Fibroblast of peridontal ligament (primary cell): ENCODE measurements around the gene EML2.

ENCODE experiments used
- DNase-seq: peaks from one replicate; pipeline ENCODE4 v3.0.0-alpha.2; 2010; ENCODE audit errors: extremely low read depth

The EML2 gene

DNA sequence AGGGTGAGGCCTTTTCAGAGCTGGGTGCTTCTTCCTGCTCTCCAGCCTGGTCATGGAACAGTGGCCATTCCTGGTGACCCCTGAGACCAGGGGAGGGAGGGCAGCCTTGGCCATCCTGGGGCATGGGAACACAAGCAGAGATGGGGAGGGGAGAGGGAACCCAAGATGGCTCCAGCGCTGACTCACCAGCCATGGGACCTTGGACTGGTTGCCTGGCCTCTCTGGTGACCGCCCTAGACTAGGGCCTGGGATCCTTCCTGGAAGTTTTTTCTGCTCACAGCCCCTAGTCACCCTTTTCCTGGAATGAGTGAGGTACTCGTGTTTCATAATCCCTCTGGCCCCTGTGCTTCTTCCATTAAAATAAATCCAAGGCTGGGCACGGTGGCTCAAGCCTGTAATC is 51.3 kb downstream of the EML2 start:
- no peak for DNase-seq

DNA sequence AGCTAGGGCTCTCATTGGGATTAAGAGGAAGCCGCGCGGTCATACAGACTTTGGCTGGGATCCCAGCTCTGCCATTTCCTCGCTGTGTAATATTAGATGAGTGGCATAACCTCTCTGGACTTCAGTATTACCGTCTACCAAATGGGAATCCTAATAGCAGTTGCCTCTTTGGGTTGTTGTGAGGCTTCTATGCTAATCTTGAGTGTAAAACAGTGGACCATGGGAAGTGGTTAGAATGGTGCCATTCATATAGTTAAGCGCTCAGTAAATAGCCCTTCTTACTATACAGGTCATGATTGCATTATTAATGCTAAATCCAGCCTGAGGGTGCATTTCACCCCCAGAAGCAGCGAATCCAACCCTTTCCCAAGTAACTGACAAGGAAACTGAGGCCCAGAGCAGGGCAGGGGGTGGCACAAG is 54.0 kb downstream of the EML2 start:
- no peak for DNase-seq

DNA sequence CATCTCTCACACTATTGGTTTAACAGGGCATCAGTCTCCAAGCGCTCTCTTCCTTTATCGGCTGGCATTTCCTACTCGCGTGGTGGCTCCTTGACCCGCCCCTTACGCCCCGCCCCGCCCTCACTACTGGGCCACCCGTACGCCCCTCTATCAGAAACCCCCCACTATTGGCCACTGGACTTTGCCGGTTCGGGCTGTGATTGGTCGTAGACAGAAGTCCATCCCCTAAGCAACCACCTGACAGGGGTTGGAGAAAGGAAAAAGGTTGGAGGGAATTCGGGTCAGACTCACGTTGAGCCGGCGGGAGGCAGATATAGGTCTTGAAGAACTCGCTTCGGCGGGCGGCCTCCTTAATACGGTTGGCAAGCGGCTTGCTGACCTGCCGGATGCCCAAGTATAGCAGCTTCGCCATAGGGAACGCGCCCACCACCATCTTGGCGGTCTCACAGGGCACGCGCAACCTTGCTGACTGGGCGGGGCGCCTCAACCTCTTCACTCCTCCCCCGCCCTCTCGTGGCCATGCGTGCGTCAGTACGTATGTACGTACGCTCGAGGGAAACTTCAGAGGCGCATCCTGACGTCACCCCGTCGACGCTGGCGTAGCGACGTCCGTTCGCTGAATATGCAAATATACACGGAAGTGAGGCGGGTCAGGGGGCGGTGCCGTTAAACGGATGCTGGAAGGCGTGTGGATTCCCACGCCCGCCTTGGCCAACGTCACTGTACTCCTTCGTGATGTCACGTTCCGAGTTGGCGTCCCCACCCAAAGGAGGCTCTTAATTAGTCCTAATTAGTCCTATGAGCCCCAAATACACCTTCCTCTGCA is 54.7 kb downstream of the EML2 start, which contains the start of gene OPA3:
Gene OPA3, minus strand, starts transcription at position 471 of the 826 bp plus-strand sequence. Its CDS starts 38 bp downstream, at position 433.
- DNase-seq: peak; percentile 100

DNA sequence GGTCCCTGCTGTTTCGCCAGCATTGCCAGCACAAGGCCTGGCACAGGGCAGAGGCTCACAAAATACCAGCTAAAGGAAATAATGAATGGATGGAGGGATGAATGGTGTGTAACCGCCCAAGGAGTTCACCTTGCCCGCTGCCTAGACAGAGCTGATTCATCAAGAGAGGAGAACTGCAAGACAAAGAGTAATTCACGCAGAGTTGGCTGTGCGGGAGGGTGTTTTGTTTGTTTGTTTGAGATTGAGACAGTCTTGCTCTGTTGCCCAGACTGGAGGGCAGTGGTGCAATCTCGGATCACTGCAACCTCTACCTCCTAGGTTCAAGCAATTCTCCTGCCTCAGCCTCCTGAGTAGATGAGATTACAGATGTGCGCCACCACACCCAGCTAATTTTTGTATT is 57.6 kb downstream of the EML2 start:
- no peak for DNase-seq

DNA sequence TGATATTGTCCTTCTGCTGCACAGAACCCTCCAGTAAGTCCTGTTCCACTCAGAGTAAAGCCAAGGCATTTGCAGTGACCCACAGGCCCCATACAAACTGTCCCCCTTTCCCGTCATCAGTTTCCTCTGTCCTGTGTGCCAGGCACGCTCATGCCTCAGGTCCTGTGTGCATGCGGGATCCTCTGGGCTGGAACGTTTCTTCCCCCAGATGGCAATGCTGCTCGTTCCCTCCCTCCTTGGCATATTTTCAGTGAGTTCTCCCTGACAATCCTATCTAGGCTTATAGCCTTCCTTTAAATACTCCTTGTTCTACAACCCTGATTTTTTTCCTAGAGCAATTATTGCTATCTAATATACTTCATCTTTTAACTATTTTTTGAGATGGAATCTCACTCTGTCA is 60.3 kb downstream of the EML2 start:
- DNase-seq: no peak

DNA sequence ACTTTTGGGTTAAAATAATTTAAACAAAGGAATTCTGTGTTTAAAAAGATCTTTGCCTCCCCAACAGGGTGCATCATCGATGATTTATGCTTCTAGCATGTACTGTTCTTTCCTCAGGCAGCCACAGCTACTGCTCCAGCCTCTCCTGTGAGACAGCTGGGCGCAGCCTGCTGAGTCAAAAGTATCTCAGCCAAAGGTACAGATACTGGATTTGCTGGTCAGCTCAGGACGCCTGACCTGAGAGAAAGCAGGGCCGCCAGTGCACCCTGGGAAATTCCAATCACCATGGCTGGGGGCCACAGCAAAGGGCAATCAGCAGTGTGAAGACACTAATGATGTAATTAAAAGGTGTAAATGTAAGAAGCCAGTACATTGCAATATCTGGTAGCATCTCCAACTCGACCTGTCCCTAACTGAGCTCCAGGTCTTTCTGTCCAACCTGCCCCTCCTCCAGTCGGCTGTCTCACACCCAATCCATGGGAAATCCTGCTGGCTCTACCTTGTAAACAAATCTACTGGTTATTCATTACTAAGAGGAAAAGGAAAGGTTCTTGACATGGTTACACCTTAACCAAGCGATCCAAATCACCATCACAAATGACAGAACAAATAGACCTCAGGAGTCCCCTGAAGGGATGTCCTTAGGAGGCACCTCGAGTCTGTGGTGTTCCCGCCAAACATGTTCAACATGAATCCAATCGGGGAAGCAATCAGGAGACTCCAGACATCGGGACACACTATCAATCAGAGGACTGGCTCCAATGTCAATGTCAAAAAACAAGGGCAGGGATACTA is 61.9 kb downstream of the EML2 start:
- DNase-seq: peak; percentile 86

DNA sequence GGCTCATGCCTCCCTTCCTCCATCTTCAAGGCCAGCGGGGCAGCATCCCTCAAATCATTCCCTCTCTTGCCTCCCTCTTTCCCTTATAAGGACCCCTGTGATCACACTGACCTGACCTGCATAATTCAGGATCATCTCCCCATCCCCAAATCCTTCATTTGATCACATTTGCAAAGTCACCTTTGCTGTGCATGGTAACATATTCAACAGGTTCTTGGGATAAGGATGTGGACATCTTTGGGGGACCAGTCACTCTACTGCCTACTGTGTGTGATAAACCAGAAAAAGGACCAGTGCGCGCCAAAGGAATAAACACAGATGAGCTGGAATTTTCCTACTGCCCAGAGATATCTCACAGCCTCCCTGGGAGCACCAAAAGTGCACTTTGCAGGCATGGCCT is 62.5 kb downstream of the EML2 start:
- DNase-seq: no peak

DNA sequence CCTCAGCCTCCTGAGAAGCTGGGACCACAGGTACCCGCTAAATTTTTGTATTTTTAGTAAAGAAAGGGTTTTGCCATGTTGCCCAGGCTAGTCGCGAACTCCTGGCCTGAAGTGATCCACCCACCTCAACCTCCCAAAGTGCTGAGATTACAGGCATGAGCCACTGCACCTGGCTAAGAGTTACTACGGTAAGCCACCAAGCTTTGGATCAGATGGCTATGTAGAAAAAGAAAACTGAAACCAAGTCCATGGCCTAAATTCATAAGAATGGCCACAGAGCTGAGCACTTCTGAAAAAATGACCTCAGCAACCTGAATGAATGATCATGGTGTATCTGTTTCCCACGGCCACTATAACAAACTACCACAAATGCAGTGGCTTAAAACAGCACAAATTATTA is 64.0 kb downstream of the EML2 start:
- no peak for DNase-seq

DNA sequence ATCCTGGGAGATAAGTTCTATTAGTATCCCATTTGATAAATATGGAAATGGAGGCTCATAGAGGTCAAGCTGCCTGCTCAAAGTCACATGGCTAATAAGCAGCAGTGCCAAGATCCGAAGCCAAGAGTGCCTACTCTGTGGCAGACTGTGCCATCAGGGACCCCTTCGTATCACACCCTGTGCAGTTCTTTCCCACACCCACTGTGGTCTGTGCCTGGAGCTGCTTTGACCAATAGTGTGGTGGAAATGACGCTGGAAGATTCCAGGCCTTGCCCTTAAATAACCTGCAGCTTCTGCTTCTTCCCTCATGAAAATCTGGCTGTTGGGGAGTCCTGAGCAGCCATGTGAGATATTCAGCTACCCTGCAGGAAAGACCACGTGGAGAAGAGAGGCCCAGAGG is 64.7 kb downstream of the EML2 start:
- DNase-seq: no peak

DNA sequence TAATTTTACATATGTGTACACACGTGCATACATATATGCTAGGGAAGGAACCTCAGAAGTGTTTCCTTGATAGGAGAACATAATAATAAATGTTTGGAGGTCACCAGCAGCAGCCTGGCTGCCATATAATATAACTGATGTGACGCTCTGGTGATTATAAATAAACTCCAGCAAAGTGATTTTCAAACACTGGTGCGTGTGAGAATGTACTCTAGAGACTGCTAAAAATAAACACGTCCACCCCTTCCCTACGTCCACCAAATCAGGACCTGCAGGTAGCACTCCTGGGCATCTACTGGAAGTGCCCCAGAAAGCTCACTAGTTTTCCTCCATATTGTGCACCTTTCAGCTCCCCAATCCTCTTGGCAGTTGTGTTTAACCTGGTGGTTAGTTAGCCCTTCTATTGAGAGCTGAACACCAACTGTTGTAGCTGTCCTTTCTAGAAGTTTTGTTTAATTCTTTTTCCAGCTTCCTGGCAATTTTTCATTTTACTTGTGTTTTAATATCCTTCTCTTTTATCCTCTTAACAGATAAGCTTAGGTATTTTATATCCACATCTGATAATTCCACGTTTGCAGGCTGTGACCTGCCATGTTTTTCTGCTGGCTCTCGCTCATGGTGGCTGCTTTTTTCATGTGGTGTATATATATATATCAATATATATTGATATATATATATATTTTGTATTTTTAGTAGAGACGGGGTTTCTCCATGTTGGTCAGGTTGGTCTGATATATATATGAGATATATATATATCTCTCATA is 67.6 kb downstream of the EML2 start:
- no peak for DNase-seq

DNA sequence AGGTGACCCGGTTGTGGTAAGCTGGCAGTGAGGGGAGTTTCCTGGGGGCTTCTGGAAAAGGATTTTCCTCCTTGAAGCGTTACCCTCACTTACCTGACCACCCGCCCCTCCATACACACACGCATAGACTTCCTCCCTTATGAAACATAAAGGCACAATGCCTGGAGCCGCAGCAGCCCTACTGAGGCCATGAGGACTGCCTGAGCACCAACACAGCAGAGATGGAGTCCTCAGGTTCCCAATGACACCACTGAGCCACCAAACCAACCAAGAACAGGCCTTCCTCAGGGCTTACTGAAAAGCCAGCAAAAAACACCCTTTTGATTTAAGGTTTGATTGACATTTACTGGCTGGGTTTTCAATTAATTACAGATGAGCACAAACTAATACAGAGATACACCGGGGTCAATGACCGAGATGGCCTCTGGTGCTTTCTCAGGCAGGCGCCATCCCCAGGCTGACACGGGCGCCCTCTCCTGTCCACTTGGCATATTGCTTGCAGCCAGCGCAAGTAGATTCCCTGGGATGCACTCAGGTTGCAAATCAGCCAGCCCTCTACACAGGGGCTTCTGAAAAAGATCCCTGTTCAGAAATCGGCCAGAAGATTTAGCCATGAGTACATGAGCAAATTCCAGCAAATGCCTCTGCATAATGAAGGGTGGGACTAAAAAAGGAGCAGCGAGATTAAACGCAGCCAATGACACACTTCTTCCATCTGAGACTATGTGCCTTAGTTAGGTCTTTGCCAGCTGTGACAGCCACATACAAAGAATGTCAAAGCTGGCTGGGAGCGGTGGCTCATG is 69.4 kb downstream of the EML2 start:
- DNase-seq: peak; percentile 31

DNA sequence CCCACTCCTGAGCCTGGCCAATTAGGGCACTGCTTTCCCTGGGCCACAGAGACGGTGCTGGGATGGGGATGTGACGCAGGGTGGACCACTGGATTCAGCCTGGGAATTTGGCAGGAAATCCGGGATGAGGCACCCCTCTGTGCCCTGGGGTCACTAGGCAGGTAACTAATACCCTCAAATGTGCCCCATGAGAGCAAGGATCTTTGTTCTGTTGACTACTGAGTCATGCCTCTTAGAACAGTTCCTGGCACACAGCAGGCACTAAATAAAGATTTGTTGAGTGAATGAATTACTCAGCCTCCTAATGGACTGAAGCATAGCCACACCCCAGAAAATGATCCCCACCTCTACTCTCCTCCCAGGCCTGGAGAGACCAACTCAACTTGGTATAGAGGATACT is 70.5 kb downstream of the EML2 start:
- DNase-seq: peak; percentile 57

DNA sequence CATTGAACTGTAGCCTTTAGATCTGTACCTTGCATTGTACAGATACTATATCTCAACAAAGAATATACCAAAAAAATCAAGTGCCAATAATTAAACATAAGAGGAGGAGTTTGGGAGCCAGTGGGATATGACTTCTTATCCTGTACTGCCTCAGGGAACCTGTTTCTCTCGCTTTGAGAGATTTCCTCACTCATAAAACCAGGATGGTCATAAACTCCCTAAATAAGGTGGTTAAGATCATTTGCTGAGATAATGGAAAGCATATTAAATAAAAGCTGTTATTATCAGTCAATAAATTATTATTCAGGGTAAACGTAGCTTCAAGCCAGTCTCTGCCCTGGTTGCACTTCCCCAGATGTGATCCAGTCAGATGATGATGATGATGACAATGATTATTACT is 71.6 kb downstream of the EML2 start:
- no peak for DNase-seq

DNA sequence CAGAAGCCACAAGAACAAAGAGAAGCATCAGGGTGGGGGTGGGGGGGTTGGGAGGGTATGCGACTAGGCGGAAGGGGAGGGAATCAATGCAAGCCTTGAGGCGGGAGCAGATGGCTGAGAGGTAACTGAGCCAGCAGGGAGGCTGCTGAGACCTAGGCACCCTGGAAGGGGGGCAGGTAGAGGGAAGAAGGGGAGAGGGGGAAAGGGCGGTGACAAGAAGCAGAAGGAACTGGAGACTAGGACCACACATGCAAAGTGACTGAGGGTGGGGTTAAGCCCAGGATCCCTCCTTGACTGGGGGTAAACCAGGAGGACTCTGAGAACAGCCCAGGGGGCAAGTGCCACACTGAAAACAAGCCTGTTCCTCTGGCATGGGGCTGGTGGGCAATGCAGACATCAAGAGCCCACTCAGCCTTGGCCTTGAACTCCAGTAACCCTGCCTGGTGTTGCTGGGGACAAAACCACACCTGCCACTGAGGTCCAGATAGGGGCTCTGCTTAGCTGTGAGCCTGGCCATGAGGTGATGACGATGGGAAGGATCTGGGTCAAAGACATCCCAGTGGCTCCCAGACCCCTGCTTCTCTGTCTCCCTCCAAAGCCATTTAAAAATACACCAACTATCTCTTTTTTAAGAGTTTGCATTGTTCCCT is 74.9 kb downstream of the EML2 start:
- no peak for DNase-seq

DNA sequence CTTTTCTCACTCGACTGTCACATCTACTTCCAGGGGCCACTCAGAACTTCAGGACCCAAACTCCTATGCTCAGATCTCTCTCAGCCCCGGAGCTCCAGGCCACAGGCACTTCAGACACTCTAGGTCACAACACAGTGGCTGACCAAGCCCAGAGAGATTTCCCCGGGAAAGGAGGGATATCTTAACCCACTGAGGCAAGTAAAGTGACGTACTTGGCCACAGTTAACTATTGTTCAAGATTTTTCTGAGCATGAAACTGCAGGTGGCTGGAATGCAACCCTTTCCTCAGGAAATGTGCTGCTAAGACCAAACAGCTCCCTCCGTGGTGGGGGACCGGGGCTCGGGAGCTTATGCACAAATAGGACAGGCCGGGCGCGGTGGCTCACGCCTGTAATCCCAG is 78.5 kb downstream of the EML2 start:
- DNase-seq: no peak

DNA sequence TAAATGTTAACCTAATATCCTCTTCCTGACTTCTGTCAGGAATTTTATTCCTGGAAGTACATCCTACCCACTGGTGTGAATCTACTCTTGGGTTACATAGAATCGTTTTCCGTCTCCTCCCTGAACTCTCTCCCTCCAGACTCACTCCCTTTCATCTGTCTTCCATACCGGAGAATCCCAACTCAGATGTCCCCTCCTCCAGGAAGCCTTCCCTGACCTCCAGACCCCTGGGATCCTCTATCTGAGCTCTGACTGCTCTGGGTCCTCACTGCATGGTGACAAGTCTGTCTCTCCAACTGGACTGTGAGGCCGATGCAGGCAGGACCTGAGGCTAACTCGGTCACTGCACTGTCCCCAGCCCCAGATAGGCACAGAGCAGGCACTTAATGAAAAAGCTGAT is 79.2 kb downstream of the EML2 start:
- no peak for DNase-seq
